GM19372 (cell line): Measurements from ENCODE around the gene CSGALNACT2.

ENCODE experiments used
- ATAC-seq: cut with Tn5 transposase; IDR thresholded peaks from one replicate; pipeline ENCODE4 v1.9.1; 2021; ENCODE audit warnings: mild to moderate bottlenecking, low read depth, moderate library complexity; ENCODE audit not compliant: unreplicated experiment

The CSGALNACT2 gene

DNA sequence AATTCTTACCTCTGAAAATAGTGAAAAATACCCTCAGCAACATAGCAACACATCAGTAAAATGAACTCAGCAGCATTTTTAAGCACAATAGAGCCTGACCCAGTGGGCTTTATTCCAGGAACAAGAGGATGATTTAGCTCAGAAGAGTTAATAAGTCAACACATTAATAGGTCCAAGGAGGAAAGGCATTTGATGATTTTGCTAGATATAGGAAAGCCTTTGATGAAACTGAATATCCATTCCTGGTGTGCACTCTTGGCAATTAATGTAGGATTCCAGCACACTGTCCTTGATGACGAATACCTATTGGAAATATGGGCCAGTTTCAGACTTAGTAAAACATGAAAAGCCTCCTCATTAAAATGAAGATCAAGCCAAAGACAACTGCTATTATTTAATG, 86.1 kb downstream of the CSGALNACT2 start:
- no peak for ATAC-seq

DNA sequence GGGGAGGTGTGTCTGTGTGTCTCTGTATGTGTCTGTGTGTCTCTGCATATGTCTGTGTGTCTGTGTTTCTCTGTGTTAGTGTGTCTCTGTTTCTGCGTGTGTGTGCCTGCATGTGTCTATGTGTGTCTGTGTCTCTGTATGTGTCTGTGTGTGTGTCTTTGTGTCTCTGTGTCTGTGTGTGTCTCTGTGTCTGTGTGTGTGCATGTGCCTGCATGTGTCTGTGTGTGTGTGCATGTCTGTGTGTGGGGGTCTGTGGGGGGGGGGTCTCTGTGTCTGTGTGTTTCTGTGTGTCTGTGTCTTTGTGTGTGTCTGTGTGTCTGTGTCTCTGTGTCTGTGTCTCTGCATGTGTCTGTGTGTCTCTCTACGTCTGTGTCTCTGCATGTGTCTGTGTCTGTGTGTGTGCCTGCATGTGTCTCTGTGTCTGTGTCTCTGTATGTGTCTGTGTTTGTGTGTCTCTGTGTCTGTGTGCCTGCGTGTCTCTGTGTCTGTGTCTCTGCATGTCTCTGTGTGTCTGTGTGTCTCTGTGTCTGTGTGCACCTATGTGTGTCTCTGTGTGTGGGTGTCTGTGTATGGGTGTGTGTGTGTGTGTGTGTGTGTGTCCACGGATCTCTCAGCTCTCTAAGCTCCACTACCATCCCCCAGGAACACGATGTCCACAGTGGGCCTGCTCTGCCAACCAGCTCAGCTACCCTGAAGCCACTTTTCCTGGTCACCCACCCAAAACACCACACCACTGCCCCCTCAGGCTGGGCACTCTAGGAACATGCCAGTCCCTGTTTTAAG, 87.0 kb downstream of the CSGALNACT2 start:
- ATAC-seq, result no peak

DNA sequence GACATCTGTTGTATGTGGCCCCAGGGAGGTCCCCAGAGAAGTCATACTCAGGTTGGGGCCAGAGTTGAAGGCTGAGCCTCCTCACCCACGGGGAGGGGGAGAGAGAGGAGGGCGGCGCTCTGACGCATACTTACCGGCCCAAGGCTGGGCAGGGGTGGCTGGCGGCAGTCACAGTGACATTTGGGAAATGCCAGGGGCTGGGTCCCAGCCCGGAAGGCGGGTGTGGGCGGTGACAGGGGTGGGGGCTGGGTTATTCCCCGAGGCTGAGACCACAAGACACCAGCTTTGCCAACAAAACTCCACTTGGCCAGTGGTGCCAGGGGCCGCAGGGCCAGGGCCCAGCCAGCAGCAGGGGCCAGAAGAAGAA, 87.5 kb downstream of the CSGALNACT2 start:
- ATAC-seq, result no peak

DNA sequence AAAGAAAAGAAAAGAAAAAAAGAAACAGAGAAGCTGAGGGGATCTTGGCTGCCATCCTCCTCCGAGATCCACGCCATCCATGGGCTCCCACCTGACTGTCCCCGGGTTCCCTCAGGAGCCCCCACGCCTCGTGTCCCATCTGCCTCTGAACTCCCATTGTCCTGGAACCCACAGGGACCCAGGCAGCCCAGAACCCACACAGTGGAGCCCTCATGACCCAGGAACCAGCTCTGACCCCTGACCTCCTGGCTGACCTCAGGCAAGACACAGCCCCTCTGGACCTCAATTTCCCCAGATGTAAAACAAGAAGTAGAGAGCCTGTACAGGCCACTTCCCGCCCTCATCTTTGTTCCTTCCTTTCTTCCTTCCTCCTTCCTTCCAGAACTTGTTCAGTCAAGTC, 88.2 kb downstream of the CSGALNACT2 start:
- ATAC-seq, result no peak

DNA sequence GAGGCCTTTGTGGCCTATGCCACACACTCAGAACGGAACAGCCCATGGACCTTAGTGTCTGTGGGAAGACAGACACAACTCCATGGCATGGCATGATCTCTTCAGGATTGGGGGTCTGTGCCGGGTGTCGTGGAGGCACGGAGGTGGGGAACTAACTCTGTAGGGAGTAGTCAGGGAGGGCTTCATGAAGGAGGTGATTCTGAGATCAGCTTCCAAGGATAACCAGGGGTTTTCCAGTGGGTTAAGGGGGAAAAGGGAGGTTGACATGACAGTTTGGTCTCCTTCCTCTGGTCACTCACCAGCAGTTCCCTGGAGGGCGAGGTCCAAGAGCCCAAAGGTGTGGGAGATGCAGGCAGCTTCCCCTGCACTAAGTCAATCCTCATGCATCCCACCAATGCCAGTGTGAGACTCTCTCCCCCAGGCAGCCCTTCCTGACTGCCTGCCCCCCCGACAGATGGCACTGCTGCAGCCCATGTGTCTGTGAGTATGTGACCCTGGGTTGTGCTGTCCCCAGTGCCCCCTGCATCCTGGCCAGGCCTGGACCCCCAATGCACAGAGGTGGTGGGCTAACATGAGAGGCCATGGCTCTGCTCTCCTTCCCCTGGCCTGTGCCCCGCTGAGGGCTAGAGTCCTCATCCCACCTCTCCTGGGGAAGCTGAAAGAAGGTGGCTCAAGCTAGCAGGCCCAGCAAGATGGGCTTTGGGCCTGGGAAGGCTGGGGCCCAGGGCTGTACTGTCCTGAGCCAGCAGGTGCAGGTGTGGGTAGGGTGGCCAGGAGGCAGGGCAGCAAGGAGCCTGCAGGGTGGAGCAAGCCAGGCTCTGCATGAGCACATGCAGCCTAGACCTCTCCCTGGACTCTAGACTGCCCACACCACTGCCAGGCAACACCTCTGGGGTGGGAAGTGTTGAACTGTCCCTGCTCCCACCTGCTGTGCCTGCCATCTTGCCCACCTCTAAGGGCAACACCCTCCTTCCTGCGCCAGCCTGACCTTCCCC, 88.9 kb downstream of the CSGALNACT2 start:
- ATAC-seq, result no peak

DNA sequence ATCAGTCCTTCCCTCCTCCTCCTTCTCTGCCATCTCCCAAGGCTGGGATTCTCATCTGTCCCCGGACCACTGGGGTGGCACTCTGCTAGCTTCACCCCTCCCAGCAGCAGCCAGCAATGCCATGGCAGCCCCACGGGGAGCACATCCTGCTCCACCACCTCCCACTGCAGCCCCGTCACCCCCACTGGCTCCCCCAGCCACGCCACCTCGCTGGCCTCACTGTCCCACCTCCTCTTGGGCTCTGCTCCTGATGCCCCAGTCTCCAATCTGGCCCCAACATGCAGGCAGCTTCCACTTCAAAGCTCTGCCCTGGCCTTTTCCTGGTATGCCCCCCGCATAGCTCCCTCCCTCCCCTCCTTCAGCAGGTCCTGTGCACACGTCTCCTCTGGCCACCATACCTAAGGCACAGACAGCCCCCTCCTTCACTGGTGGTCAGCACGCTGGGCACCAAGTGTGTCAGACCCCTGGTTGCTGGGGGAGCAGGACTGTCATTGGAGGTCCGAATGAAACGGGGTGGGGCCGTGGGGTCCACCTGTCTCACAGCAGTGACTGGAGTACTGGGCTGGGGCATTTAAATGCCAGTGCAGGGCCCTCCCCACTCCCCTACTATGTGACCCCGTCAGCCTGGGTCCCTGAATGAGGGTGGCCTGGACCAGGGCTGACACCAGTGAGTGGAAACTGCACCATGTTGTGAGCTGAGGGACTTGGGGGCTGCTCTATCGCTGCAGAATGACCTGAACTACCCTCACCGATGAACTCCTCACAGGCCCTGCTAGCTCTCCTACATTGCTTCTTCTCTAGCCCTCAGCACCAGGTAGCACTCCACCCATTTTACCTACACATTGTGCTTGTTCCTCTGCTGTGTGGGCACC, 89.9 kb downstream of the CSGALNACT2 start:
- no peak for ATAC-seq

DNA sequence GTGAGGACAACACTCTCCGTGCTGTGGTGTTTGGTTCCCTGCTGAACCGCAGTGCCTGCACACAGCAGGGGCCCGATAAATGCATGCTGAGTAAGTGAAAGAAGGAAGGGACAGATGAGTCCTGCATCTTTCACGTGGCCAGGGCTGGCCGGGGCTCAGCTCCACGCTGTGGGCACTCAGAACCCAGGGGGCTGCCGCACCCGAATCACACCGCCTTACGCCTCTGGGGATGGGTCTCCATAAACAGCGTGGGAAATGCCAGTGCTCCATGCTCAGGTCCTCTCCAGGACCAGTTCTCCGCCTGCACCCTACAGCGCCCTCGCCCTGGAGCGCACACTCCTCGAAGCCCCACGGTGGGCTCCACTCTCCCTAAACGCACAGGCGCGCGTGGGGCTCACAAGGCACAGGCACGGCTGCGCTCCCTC, 90.5 kb downstream of the CSGALNACT2 start:
- no peak for ATAC-seq

DNA sequence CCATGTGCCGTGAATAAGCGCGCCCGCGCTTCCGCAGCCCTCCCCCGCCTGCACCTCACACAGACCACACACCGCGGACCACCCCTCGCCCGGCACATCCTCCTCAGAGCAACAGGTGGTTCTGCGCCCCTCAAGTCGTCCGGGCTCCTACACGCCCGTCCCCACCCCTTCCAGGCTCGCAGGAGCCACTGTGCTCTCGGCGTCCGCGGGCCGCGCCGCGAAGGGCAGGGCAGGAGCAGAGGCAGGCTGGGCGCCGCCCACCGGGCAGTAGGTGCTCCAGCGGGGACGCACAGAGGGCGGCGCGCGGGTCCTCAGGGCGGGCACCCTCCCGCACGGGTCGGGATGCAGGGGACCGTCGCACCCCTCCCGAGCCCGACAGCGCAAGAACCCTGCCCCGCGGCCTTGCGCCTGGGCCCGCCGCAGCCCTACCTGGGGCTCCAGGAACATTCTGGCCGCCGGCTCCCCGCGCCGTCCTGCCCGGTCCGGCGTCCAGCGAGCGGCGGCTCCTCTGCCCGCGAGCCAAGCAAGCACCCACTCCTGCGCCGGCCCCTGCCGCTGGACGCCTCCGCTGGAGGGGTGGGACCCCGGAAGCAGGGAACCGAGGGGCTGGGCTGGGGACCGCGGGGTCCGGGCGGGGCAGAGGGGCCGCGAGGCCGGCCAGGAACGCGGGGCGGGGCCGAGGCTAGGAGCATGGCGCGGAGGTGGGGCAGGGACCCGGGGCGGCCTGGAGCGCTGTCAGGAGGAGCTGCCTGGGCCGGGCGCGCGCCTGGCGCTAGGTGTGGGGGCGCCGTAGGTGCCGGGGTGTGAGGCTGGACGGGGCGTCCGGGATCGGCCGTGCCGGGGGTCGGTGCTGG, 91.2 kb downstream of the CSGALNACT2 start:
- ATAC-seq, result no peak

DNA sequence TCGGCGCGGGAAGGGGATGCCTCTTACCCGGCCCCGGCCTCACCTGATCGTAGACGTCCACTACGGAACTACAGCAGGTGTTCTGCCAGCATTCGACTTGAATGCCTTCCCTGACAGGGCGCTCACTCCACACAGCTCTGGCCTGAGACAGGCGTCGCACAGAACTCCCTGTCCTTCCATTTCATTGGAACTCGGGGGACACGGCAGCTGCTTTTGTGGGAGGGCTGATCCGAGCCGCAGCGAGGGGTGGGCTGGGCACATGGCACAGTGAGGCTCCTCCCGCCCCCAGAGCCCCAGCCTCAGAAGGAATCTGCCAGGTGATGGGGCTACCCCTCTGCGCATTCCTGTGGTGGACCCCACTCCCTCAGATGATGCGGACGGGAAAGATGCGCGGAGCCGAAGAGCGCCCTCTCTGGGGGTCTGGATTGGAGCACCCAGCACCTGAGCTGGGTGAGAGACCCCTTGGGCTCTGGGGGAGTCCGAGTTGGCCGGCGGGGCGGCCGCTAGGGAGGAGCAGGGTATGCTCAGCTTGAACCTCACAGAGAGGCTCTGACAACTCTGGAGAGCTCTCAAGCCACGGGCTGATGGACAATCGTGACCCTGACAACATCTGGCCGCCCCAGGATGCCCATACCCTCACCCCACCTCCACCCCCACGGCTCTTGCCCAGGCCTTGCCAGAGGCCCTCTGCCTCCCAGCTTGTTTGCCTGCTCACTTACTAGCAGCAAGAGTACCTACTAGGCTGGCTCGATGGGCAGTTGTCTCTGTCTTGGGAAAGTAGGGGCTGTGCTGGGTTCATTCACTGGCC, 92.1 kb downstream of the CSGALNACT2 start:
- ATAC-seq, result no peak

DNA sequence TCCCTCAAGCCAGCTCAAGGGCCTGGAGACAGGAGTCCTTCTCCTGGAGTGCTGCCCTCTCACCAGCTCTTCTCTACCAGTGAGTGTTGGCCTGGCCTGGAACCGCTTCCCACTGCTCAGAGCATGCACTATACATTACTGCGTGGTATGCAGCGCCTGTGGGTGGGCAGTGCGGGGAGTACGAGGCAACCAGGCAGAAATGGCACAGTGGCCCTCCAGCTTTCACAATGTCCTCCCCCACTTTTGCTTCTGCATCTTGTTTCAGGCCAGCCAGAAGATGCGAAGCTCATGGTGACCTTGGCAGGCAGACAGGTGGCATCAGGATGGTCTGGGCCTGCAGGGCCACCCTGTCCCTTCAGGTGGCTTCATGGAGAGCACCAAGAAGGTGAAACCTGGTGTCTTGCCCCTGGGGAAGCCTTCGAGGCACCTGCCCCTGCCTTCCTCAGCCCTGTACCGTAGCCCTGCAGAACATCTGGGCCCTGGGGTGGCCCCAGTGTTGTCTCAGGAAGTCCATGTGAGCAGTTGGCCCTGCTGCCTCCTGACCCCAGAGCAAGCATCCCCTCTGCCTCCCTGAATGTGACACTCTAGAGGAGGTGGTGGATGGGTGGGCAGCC, 92.8 kb downstream of the CSGALNACT2 start:
- no peak for ATAC-seq

DNA sequence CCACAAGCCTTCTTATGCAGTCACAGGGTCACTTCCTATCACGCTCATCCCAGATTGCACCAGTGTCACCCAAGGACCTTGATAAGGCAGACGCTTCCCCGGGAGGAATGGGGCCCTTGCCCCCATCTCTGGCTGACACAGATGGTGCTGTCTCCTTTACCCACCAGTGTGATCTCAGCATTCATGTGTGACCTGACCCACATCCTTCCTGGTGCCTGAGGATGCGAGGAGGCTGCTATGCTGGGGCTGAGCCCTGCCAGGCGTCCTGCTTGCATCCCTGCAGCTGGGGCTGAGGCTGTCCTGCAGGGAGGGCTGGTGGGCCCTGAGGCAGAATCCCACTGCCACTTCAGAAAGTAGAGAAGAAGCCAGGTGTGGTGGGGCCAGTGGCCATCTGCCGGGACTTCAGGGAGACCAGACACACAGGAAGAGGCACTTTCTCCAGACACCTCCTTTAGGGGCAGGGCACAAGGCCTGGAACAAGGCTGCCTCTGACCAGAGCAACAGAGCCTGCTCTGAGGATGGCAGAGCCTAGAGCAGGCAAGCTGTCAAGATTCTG, 93.4 kb downstream of the CSGALNACT2 start:
- no peak for ATAC-seq

DNA sequence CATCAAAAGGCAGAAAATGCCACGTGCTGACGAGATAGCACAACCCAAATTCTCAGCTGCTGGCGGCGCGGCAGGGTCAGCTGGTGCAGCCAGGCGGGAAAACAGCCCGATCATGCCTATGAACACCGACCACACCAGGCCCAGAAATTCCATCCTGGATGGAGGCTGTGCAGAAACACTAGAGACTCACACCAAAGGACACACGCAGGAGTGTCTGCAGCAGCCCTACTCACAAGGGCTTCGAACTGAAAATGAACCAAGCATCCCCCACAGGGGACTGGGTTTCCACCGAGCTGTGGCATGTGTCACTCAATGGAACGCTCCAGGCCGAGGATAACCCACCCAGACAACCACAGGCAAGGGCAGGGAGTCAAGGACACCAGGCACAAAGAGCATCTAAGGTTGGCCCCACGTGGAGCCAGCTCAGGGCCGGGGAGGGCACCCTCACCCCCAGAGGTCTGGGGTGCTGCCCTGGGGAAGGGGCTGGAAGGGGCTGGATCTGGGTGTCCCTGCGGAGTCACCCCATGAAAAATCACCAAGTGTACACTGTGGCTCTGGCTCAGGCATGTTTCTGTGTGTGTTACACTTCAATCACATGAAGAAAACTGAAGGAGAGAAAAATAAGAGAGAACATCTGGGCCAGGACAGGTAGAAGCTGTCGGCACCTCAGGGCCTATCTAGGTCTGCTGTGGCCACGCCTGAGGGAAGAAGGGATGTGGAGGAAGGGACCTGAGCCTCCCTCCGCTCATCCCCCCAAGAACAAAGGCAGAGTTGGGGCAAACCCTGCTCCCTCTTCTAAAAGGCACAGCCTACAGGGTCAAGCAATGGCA, 95.6 kb downstream of the CSGALNACT2 start:
- ATAC-seq, result no peak

DNA sequence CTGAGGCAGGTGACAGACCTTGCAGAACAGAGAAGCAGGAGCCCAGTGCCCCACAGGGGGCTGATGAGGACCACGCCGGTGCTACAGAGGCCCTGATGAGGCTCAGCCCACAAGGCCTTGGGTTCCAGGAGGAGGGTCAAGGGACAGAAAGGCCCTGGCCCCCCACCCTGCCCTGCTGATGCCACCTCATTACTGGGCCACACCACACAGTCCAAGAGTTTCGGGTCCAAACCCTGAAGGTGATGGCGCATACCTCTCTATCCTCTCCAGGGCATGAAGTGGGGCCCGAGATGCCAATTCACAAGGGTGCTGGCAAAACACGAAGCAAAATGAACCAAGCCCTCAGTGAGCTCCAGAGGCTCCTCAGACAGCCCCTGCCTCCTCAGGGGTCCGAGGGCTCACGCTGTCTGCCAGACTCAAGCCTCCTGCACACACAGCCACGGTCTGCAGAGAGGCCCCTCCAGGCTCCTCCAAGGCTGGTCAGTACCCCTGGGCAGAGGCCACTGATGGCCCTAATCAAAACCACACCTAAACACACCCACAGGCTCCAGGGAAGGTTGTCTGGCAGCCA, 96.3 kb downstream of the CSGALNACT2 start:
- no peak for ATAC-seq
